NB4 (cell line): ENCODE data around the gene MYO9B.

ENCODE experiments used
- DNase-seq: peaks from one replicate; pipeline ENCODE4 v3.0.0; 2010; ENCODE audit warnings: low read depth
- H3K4me3 ChIP-seq: one replicate; pipeline ENCODE4 v1.5.1; 2011; ENCODE audit warnings: mild to moderate bottlenecking, low read depth, low read length, moderate library complexity
- CTCF ChIP-seq: IDR thresholded peaks from one replicate; pipeline ENCODE4 v1.5.1; 2012; ENCODE audit warnings: low read depth, low read length
- MAX ChIP-seq: IDR thresholded peaks from 2 replicates; pipeline ENCODE4 v1.6.1; 2011; ENCODE audit warnings: low read depth, low read length
- MYC ChIP-seq: IDR thresholded peaks from 2 replicates; pipeline ENCODE4 v1.6.1; 2011; ENCODE audit warnings: low read depth, low read length
- POLR2A ChIP-seq: IDR thresholded peaks from 2 replicates; pipeline ENCODE4 v1.6.1; 2011; ENCODE audit warnings: mild to moderate bottlenecking; ENCODE audit not compliant: insufficient read length; ENCODE audit errors: extremely low read depth

The MYO9B gene

GRCh38 chr19:17069193-17069592 is 6.4 kb upstream of the MYO9B start:
- no peak overlapping the region for H3K4me3 ChIP-seq
- peak; percentile 26 for DNase-seq
- TF ChIP-seq CTCF (peak; percentile 10), MYC (no peak)

- no peak overlapping the region for H3K4me3 ChIP-seq
- no peak for TF ChIP-seq MYC
- TF ChIP-seq POLR2A, result no peak
- TF ChIP-seq CTCF, result no peak
- no peak for TF ChIP-seq MAX
- DNase-seq, result peak; percentile 72
Measured at GRCh38 chr19:17070421-17070820, 5.2 kb upstream of the MYO9B start.

GRCh38 chr19:17070912-17071311 is 4.7 kb upstream of the MYO9B start:
- TF ChIP-seq MAX (no peak), CTCF (no peak), MYC (no peak), POLR2A (no peak)
- DNase-seq, result no peak
- no peak overlapping the region for H3K4me3 ChIP-seq

GRCh38 chr19:17073869-17074633 is 1.5 kb upstream of the MYO9B start:
- TF ChIP-seq CTCF (no peak), MYC (no peak), POLR2A (no peak), MAX (no peak)
- no peak for DNase-seq
- peak overlapping the region; percentile 96 for H3K4me3 ChIP-seq

GRCh38 chr19:17074634-17075034 is 943 bp upstream of the MYO9B start:
- no peak for DNase-seq
- peak overlapping the region; percentile 96 for H3K4me3 ChIP-seq
- TF ChIP-seq MAX (no peak), POLR2A (no peak), MYC (no peak), CTCF (no peak)
